ENCODE data around the gene GATA2.

DNA sequence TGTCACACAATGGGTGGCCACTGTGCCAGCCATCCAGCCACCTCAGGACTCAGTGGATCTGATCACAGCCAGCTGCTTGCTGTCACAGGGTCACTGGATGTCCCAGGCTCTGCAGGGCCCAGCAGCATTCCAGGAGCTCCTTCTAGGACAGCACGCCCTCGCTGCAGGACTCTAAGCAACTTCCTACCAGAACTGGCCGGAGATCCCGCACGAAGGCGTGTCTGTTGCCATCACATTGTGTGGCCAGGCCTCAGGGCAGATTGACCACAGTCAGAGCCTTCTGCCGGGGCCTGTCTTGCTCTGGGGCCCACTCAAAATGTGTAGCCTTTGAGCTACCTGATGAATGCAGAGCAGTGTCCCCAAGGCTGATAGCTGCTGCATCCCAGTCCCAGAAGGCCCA is 50.9 kb downstream of the GATA2 start:
- TF ChIP-seq, protein P1, sequence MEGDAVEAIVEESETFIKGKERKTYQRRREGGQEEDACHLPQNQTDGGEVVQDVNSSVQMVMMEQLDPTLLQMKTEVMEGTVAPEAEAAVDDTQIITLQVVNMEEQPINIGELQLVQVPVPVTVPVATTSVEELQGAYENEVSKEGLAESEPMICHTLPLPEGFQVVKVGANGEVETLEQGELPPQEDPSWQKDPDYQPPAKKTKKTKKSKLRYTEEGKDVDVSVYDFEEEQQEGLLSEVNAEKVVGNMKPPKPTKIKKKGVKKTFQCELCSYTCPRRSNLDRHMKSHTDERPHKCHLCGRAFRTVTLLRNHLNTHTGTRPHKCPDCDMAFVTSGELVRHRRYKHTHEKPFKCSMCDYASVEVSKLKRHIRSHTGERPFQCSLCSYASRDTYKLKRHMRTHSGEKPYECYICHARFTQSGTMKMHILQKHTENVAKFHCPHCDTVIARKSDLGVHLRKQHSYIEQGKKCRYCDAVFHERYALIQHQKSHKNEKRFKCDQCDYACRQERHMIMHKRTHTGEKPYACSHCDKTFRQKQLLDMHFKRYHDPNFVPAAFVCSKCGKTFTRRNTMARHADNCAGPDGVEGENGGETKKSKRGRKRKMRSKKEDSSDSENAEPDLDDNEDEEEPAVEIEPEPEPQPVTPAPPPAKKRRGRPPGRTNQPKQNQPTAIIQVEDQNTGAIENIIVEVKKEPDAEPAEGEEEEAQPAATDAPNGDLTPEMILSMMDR (IDR thresholded peaks at IDR 0.05): no peak
- TF ChIP-seq POLR2A (IDR thresholded peaks at IDR 0.05) (no peak), POLR2AphosphoS5 (IDR thresholded peaks at IDR 0.05) (no peak)

All from gastroesophageal sphincter (tissue), 3 donors.